Chondrocyte (in vitro differentiated cells): ENCODE data around the gene HRK. TPM values are rescaled to one million over a fixed set of nuclear protein-coding genes. Genes with fewer than 3 reads are reported as not detected.
A peak's percentile ranks its signal among the peaks of the same experiment; 100 is the strongest.

Source experiments
- DNase-seq: peaks from one replicate; pipeline ENCODE4 v3.0.0; 2021; ENCODE audit warnings: mixed read lengths, low spot score
- H3K27ac Mint-ChIP-seq: one replicate; pipeline ENCODE4 v1.8.0; 2021; ENCODE audit warnings: mild to moderate bottlenecking, moderate library complexity, mixed read lengths; ENCODE audit not compliant: unreplicated experiment
- H3K27me3 Mint-ChIP-seq: 2 replicates; pipeline ENCODE4 v1.8.0; 2021; ENCODE audit warnings: low read depth, mixed read lengths
- H3K36me3 Mint-ChIP-seq: 2 replicates; pipeline ENCODE4 v1.8.0; 2021; ENCODE audit warnings: low read depth, mixed read lengths
- H3K4me1 Mint-ChIP-seq: 2 replicates; pipeline ENCODE4 v1.8.0; 2021; ENCODE audit warnings: low read depth, mild to moderate bottlenecking, mixed read lengths
- H3K4me3 Mint-ChIP-seq: one replicate; pipeline ENCODE4 v1.8.0; 2021; ENCODE audit warnings: mild to moderate bottlenecking, moderate library complexity, mixed read lengths; ENCODE audit not compliant: unreplicated experiment
- H3K9me3 Mint-ChIP-seq: 2 replicates; pipeline ENCODE4 v1.8.0; 2021; ENCODE audit warnings: low read depth, mixed read lengths
- total RNA-seq: library from RNA; stranded (reverse); gene quantifications from 3 replicates; pipeline ENCODE4 v1.2.1, GENCODE V29; 2021
- TF ChIP-seq, protein P1 (sequence below): fragments of 200-600 bp; sonication (generic); IDR thresholded peaks from 2 replicates; pipeline ENCODE4 v1.5.0; 2021; ENCODE audit warnings: antibody characterized with exemption, mild to moderate bottlenecking, moderate library complexity

Gene HRK
- total RNA-seq, 1 donor from 2014 or later: 0.80 TPM

DNA sequence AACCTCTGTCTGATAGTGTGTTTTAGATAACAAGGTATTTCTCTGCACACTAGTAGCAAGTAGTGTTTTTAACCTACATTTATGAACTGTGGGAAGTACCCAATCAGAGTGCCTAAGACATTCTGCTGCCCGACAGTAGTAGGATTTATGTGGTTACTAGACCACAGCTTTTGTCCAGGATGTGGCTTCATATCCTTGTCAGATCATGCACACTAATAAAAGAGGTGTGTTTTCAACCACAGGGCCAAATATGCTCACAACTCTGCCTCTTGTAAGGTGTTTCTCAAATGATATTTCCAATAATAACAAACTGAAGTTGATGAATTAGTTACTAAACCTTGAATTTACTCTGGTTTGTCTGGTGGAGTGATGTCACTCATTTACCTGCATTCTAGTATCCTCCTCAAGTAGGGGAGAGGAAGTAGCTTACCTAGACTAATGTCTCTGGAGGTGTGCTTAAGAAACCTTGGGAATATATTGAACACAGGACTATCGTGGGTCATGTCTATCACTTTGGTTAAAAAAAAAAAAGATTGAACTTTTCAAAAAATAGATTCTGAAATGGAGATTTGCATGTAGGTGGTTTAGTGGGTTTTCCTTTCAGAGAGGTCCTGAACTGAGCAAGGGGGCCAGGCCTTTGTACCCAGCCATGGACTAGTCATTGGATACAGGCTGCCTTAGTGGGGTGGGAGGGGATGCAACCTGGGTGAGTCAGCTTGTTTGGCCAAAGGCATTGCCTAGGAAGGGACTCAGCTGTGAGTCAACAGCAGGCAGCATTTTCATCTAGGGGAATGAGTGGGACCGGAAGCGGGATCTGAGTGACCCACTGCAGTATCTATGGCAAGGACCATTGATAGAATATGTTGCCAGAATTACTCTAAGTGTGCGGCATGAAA, 43.6 kb upstream of the HRK start:
- H3K36me3 Mint-ChIP-seq: peaks cover 7% of the 10 kb centered on the region
- TF ChIP-seq, protein P1, sequence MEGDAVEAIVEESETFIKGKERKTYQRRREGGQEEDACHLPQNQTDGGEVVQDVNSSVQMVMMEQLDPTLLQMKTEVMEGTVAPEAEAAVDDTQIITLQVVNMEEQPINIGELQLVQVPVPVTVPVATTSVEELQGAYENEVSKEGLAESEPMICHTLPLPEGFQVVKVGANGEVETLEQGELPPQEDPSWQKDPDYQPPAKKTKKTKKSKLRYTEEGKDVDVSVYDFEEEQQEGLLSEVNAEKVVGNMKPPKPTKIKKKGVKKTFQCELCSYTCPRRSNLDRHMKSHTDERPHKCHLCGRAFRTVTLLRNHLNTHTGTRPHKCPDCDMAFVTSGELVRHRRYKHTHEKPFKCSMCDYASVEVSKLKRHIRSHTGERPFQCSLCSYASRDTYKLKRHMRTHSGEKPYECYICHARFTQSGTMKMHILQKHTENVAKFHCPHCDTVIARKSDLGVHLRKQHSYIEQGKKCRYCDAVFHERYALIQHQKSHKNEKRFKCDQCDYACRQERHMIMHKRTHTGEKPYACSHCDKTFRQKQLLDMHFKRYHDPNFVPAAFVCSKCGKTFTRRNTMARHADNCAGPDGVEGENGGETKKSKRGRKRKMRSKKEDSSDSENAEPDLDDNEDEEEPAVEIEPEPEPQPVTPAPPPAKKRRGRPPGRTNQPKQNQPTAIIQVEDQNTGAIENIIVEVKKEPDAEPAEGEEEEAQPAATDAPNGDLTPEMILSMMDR: no peak
- no peak for DNase-seq
- peak overlapping the region; percentile 39 for H3K27ac Mint-ChIP-seq
- H3K27me3 Mint-ChIP-seq: no peaks in the 10 kb centered on the region
- no peak overlapping the region for H3K4me3 Mint-ChIP-seq
- no peaks in the 10 kb centered on the region for H3K9me3 Mint-ChIP-seq
- peaks cover 70% of the 10 kb centered on the region for H3K4me1 Mint-ChIP-seq

DNA sequence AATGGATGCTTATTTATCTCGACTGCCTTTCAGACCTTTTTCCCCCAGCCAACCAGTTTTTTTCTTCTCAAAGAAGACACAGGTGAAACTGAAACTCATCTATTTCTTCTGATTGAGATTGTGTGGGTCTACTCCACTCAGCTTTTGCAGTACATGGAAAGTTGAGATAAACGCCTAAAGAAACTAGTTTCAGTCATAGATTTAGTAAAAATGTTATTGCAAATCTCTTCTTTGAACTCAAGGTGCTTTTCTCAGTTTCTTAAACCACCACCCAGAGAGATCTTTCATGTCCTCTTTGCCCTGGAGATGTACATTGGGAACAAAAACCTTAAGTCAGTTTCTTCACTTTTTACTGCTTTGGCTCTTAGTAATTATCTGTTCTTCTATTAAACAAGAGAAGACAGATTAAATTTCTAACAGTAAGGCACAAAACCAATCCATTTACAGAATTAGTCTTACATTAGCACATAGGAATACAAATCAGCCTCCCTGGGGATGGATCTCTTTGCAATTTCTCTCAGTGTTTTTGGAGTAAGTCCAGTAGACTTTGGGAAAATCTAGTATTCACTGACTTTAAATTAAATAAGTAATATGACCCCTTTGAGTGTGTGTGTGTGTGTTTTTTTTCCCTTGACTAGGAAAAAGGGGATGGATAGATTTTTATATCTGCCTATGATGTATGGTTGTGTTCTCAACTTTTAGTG, 41.1 kb upstream of the HRK start:
- Mint-ChIP-seq H3K9me3 (no peaks in the 10 kb centered on the region), H3K27ac (peak overlapping the region; percentile 13), H3K36me3 (no peaks in the 10 kb centered on the region), H3K27me3 (no peaks in the 10 kb centered on the region), H3K4me3 (no peak overlapping the region), H3K4me1 (peaks cover 71% of the 10 kb centered on the region)
- DNase-seq: no peak
- TF ChIP-seq, protein P1: no peak

DNA sequence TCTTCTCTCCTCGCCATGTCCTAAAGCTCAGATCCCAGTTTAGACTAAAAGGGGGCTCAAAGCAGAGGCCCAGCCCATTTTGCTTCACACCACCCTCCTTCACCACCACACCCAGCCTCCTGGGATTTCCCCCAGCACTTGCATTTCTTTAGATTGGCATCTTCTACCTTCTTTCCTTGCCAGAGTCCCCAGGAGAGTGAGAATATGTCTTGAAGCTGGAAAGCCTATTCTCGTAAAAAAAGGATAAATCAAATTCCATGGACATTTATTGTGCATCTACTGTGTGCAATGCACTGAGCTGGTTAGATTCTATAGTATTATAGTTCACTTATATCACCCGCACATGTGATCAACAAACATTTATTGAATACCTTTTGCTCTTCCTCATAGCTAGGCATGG, 39.7 kb upstream of the HRK start:
- no peak overlapping the region for H3K27ac Mint-ChIP-seq
- no peaks in the 10 kb centered on the region for H3K36me3 Mint-ChIP-seq
- H3K4me3 Mint-ChIP-seq: no peak overlapping the region
- H3K4me1 Mint-ChIP-seq: peaks cover 67% of the 10 kb centered on the region
- DNase-seq: no peak
- TF ChIP-seq, protein P1: no peak
- H3K27me3 Mint-ChIP-seq: no peaks in the 10 kb centered on the region
- peaks cover 3% of the 10 kb centered on the region for H3K9me3 Mint-ChIP-seq

DNA sequence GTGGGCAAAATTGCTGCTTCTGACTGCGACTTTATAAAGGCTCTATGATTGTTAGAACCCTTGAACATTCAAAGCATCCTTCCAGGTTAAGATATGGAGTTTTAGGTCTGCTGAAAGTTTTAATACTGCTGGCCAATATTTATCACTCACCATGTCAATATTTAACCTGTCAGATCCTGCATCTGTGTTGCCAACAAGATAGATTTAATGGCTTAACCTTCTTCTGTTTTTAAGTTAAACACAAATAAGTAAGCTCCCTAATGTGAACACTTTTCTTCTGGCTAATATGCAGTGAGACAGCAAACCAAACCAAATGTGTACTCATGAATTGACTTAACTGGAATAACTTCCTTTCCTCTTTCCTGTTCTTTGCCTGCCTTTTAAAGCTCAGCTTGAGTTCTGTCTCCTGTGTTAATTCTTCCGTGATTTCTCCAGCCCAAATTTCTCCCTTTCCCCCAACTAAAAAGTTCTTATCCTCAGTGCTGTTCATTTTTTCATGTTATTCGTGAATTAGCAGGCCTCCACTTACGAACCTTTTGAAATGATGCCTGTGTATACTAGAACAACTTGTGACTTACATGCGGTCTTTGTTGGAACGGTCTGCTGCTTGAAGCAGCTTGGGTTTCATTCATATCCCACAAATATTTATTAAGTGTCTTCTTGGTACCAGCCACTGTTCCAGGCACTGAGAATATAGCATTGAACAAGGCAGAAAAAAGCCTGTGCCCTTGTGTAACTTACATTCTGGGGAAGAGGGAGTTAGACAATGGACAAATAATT, 38.7 kb upstream of the HRK start:
- TF ChIP-seq, protein P1: no peak
- Mint-ChIP-seq H3K4me3 (no peak overlapping the region), H3K4me1 (peaks cover 66% of the 10 kb centered on the region), H3K36me3 (peaks cover 3% of the 10 kb centered on the region), H3K27me3 (no peaks in the 10 kb centered on the region), H3K9me3 (peaks cover 6% of the 10 kb centered on the region), H3K27ac (peak overlapping the region; percentile 34)
- no peak for DNase-seq

DNA sequence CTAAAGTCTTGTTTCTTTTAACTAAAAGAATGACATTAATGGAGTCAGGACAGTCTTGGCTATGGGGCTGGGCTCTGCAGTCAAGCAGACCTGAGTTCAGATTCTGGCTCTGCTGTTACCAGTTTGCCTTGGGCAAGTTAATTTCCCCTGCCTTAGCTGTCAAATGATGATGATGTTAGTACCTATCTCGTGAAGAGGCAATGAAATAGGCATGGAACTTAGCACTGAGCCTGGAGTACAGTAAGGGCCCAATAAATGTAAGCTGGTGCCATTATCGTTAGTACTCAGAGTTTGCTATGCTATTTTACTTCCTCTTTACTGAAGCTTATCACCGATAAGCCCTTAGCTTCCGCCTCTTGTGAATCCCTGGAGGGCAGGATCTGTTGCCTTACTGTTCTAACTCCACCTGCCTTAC, 38.0 kb upstream of the HRK start:
- Mint-ChIP-seq H3K4me3 (no peak overlapping the region), H3K4me1 (peaks cover 59% of the 10 kb centered on the region), H3K36me3 (peaks cover 3% of the 10 kb centered on the region), H3K27ac (no peak overlapping the region), H3K9me3 (peaks cover 6% of the 10 kb centered on the region), H3K27me3 (no peaks in the 10 kb centered on the region)
- DNase-seq: no peak
- TF ChIP-seq, protein P1: no peak
